Lower leg skin (tissue), 3 donors: ENCODE results near the gene LMF1.

ENCODE experiments used
- CTCF ChIP-seq, 3 donors: fragments of 450-650 bp; IDR thresholded peaks; one replicate each; pipeline ENCODE4 v1.5.1; 2016; ENCODE audit warnings: antibody characterized with exemption in 3 of 3, mild to moderate bottlenecking in 3 of 3, moderate library complexity in 2 of 3
- POLR2A ChIP-seq, 2 donors: fragments of 450-650 bp; IDR thresholded peaks; one replicate each; pipeline ENCODE4 v1.6.1; 2016 to 2017; ENCODE audit warnings: antibody characterized with exemption in 2 of 2, mild to moderate bottlenecking in 1 of 2, moderate library complexity in 1 of 2

GRCh38 chr16:1001096-1001495, 30.3 kb upstream of the LMF1 start:
- TF ChIP-seq CTCF (IDR thresholded peaks at IDR 0.05): no peak
- no peak for TF ChIP-seq POLR2A (IDR thresholded peaks at IDR 0.05)
